Measurements from ENCODE around the gene EI24.

EI24 gene

GRCh38 chr11:125587480-125587879, 18.2 kb downstream of the EI24 start:
- Histone ChIP-seq H3K27me3 (ENCODE audit: insufficient read depth, low read length, poor library complexity) (no peaks in the 10 kb centered on the region), H3K79me2 (ENCODE audit: insufficient read depth, low read length) (peaks cover 10% of the 10 kb centered on the region), H3K9ac (ENCODE audit: low read depth, low read length) (no peak overlapping the region), H3K36me3 (ENCODE audit: insufficient read depth, low read length) (peaks cover 20% of the 10 kb centered on the region), H2AFZ (ENCODE audit: low read depth, low read length) (no peak overlapping the region), H3K4me3 (ENCODE audit: low read depth in 1 of 2, low read length in 2 of 2) (no peak overlapping the region), H3K9me3 (ENCODE audit: insufficient read depth, low read length, severe bottlenecking) (no peaks in the 10 kb centered on the region), H3K27ac (ENCODE audit: low read length) (no peak overlapping the region), H4K20me1 (ENCODE audit: insufficient read depth, low read length) (no peaks in the 10 kb centered on the region; the same call in 1 of the 2 replicates), H3K4me2 (ENCODE audit: insufficient read depth, low read length) (no peak overlapping the region), H3K4me1 (ENCODE audit: insufficient read depth, low read length) (peaks cover 7% of the 10 kb centered on the region)
- no peak for TF ChIP-seq EZH2 (IDR thresholded peaks at IDR 0.05; ENCODE audit: borderline replicate concordance, low read depth, low read length, severe bottlenecking)
- TF ChIP-seq, protein P1, sequence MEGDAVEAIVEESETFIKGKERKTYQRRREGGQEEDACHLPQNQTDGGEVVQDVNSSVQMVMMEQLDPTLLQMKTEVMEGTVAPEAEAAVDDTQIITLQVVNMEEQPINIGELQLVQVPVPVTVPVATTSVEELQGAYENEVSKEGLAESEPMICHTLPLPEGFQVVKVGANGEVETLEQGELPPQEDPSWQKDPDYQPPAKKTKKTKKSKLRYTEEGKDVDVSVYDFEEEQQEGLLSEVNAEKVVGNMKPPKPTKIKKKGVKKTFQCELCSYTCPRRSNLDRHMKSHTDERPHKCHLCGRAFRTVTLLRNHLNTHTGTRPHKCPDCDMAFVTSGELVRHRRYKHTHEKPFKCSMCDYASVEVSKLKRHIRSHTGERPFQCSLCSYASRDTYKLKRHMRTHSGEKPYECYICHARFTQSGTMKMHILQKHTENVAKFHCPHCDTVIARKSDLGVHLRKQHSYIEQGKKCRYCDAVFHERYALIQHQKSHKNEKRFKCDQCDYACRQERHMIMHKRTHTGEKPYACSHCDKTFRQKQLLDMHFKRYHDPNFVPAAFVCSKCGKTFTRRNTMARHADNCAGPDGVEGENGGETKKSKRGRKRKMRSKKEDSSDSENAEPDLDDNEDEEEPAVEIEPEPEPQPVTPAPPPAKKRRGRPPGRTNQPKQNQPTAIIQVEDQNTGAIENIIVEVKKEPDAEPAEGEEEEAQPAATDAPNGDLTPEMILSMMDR (IDR thresholded peaks at IDR 0.05; ENCODE audit: borderline replicate concordance, extremely low read depth, low read length, poor library complexity, severe bottlenecking), result no peak
- no peak for ATAC-seq (ENCODE audit: insufficient read depth, low read depth)
- DNase-seq, result no peak

DNA sequence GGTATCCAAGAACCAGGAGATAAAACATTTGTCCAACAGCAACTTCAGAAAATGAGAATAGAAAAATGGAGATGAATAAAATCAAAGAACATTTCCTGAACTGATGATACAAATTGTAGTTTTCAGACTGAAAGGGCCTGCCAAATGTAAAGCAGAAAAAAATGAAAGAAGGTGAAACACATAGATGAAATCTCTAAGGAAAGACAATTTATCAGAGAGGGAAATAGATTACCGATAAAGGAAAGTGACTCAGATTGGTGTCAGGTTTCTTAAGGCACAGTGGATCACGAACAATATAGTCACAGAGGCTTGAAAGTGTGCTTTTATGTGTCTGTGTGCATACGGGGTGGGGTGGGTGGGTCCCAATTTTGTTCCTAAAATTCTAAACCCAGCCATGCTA, 19.2 kb downstream of the EI24 start:
- no peaks in the 10 kb centered on the region for H3K27me3 ChIP-seq (ENCODE audit: insufficient read depth, low read length, poor library complexity)
- peaks cover 12% of the 10 kb centered on the region for H3K4me1 ChIP-seq (ENCODE audit: insufficient read depth, low read length)
- no peak for DNase-seq
- ATAC-seq (ENCODE audit: insufficient read depth, low read depth), result no peak
- no peaks in the 10 kb centered on the region for H3K9me3 ChIP-seq (ENCODE audit: insufficient read depth, low read length, severe bottlenecking)
- no peak overlapping the region for H3K4me2 ChIP-seq (ENCODE audit: insufficient read depth, low read length)
- peaks cover 19% of the 10 kb centered on the region for H3K79me2 ChIP-seq (ENCODE audit: insufficient read depth, low read length)
- H3K36me3 ChIP-seq (ENCODE audit: insufficient read depth, low read length), result peaks cover 9% of the 10 kb centered on the region
- no peak overlapping the region for H2AFZ ChIP-seq (ENCODE audit: low read depth, low read length)
- H3K4me3 ChIP-seq (ENCODE audit: low read depth in 1 of 2, low read length in 2 of 2), result no peak overlapping the region
- no peak overlapping the region for H3K27ac ChIP-seq (ENCODE audit: low read length)
- peaks cover 7% of the 10 kb centered on the region for H4K20me1 ChIP-seq (ENCODE audit: insufficient read depth, low read length)
- no peak for TF ChIP-seq EZH2 (IDR thresholded peaks at IDR 0.05; ENCODE audit: borderline replicate concordance, low read depth, low read length, severe bottlenecking)
- TF ChIP-seq, protein P1 (IDR thresholded peaks at IDR 0.05; ENCODE audit: borderline replicate concordance, extremely low read depth, low read length, poor library complexity, severe bottlenecking), result no peak
- no peak overlapping the region for H3K9ac ChIP-seq (ENCODE audit: low read depth, low read length)

DNA sequence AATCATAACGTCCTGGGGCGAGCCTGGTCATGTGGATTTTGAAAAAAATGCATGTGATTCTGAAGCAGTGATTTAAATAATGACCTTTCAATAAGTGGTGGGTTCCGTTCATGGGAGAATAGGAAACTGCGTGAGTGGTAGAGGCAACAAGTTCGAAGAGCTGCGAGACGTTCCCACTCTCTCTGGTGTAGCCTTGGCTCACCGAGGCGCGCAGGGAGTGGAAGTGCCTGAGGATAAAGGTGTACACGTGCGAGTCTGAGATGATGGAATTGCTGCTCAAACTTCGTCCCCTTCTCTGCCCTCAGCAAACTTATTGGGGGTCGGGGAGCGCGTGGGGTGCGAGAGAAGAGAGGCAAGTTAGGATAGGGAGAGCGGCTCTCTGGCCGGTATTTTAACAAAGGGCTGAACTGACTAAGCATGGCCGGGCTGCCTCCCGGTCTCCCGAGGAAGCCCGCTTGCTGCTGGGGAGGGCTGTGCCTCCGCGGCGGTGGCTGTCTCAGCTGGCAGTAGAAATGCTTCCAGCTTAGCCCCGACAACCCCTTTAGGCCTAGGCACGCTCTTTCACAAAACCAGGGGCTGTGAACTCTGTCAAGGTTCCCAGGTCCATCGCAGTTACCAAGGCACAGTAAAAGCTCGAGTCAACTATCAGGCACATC, 22.5 kb downstream of the EI24 start:
- peaks cover 35% of the 10 kb centered on the region for H3K4me1 ChIP-seq (ENCODE audit: insufficient read depth, low read length)
- peak overlapping the region; percentile 82 for H3K9ac ChIP-seq (ENCODE audit: low read depth, low read length)
- H3K36me3 ChIP-seq (ENCODE audit: insufficient read depth, low read length), result peaks cover 14% of the 10 kb centered on the region
- peak; percentile 46 for DNase-seq
- H3K4me2 ChIP-seq (ENCODE audit: insufficient read depth, low read length), result peak overlapping the region; percentile 84
- peak; percentile 15 for ATAC-seq (ENCODE audit: insufficient read depth, low read depth)
- no peaks in the 10 kb centered on the region for H3K9me3 ChIP-seq (ENCODE audit: insufficient read depth, low read length, severe bottlenecking)
- peaks cover 24% of the 10 kb centered on the region for H4K20me1 ChIP-seq (ENCODE audit: insufficient read depth, low read length)
- H2AFZ ChIP-seq (ENCODE audit: low read depth, low read length), result peak overlapping the region; percentile 94
- H3K4me3 ChIP-seq (ENCODE audit: low read depth in 1 of 2, low read length in 2 of 2), result peak overlapping the region; percentile 61 to 81; a peak in 3 of 4 replicates
- H3K27me3 ChIP-seq (ENCODE audit: insufficient read depth, low read length, poor library complexity), result no peaks in the 10 kb centered on the region
- TF ChIP-seq, protein P1 (IDR thresholded peaks at IDR 0.05; ENCODE audit: borderline replicate concordance, extremely low read depth, low read length, poor library complexity, severe bottlenecking), result no peak
- no peak for TF ChIP-seq EZH2 (IDR thresholded peaks at IDR 0.05; ENCODE audit: borderline replicate concordance, low read depth, low read length, severe bottlenecking)
- peaks cover 51% of the 10 kb centered on the region for H3K79me2 ChIP-seq (ENCODE audit: insufficient read depth, low read length)
- H3K27ac ChIP-seq (ENCODE audit: low read length), result peak overlapping the region; percentile 88
